ENCODE data around the gene CPSF2.
A peak's percentile ranks its signal among the peaks of the same experiment; 100 is the strongest.
"Not testable (repeated sequence)": the region's sequence is repeated elsewhere in the genome, so short reads cannot be mapped to it uniquely, and the experiment has no call there.

CPSF2 gene

DNA sequence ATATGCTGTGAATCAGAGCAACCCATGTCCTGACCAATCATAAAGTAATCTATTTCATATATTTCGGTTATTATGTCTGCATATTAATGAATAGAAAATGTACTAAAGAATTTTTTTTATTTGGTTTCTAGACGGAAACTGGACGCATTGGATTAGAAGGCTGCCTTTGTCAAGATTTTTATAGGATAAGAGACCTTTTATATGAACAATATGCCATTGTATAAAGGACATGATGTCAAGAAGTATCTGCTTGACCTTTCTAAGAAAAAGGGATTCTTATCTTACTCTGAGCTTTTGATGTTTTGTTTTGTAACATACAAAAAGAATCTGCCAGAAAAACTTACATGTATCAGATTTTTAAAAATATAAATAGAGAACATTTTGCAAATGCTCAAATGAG lies 39.8 kb downstream of the CPSF2 start:
- no peak for DNase-seq

DNA sequence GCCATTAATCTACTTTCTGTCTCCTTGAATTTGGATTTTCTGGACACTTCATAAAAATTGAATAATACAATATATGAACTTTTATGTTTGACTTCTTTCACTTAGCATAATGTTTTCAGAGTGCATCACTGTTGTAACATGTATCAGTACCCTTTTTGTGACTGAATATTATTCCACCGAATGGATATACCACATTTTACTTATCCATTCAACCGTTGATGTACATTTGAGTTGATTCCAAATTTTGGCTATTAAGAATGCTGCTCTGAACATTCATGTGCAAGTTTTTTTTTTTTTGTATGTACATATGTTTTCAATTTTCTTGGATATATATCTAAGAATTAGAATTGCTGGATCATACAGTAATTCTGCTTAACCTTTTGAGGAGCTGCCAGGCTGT lies 43.2 kb downstream of the CPSF2 start:
- no peak for DNase-seq

DNA sequence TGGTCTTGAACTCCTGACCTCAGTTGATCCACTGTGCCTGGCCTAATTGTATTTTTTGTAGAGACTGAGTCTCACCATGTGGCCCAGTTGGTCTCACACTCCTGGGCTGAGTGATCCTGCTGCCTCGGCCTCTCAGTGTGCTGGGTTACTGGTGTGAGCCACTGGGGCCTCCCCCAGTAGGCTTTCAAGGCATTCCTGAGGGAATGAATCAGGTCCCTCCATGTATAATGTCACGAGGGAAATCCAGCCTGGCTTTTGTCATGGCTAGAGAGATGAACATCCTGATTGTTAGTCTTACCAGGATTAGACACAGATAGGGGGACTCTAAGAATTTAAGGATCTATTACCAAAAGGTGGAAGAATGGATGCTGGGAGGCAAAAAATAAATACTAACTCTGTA lies 51.9 kb downstream of the CPSF2 start:
- DNase-seq: no peak

DNA sequence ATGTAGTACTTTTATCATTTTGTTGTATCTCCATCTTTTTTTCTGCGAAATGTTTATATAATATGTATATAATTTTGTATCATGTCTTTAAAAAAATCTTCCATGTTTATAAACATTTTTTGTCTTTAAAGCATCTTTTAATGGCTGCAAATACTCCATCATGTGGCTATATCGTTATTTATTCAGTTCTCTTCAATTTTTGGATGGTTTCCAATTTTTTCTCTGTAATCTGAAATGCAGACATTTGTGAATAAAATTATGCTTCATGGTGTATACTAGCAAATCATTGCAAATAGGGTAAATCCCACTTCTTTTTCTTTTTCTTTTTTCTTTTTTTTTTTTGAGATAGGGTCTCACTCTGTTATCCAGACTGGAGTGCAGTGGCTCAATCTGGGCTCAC lies 54.0 kb downstream of the CPSF2 start:
- DNase-seq: no peak

DNA sequence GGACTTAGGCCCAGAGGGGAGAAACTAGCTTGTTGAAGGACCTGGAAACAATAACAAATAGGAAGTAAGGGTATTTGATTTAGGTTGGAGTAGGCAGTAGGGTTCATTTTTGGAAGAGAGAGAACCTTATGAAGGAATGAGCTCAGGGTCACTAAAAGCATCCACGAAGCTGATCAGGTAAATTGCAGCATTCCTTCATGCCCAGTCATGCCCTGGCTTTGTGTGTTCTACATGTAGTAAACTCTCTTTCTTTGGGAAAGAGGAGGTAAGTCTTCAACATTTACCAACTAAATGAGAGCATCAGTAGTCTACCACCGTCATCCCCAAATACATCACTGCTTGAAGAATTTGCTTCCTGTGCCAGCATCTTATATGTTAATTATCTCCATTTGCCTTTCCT lies 54.7 kb downstream of the CPSF2 start:
- DNase-seq: no peak

DNA sequence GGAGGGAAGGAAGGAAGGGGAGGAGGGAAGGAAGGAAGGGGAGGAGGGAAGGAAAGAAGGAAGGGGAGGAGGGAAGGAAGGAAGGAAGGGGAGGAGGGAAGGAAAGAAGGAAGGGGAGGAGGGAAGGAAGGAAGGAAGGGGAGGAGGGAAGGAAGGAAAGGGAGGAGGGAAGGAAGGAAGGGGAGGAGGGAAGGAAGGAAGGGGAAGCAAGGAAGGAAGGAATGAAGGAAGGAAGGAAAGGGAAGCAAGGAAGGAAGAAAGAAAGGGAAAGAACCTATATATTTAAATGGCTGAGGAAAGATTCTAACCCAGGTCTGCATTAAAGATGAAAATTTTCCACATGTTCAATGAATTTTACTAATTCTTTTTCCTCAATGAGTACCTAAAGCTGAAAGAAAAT lies 57.4 kb downstream of the CPSF2 start:
- DNase-seq: not testable (repeated sequence)

DNA sequence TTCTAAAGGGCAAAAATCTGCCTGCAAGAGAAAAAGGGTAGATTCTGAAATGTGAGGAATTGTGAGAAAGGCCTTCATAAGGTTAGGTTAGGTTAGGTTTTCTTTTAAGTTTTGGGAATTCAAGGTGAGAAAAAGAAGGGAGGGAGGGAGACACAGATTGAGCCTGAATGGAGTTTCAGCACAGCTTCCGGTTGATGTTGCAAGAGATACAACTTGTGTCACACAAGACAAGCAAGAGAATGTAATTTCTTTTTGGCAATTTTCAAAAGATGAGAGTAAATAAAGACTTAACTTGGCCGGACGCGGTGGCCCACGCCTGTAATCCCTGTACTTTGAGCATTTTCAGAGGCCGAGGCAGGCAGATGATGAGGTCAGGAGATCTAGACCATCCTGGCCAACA lies 63.8 kb downstream of the CPSF2 start:
- DNase-seq: no peak

DNA sequence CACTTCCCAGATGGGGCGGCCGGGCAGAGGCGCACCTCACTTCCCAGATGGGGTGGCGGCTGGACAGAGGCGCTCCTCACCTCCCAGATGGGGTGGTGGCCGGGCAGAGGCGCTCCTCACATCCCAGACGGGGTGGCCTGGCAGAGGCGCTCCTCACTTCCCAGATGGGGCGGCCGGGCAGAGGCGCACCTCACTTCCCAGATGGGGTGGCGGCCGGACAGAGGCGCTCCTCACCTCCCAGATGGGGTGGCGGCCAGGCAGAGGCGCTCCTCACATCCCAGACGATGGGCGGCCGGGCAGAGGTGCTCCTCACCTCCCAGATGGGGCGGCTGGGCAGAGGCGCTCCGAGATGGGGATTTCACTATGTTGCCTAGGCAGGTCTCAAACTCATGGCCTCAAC lies 65.8 kb downstream of the CPSF2 start:
- DNase-seq: not testable (repeated sequence)

DNA sequence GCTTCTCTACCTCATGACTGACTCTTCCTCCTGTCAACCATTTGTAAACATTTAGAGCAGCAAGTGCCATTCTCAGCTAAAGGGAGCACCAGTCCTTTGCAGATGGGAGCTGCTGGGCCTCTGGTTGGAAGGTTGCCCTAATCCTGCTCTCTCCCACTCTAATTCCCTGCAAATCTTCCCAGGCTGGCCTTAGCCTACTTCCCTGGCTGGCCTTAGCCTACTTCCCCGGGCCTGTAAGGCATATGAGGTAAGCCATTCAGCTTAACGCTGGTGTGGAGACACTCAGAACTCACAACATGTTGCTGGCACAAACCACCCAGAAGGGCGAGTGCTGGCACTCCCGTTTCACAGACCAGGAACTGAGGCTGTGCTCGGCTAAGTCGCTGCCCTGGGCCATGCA lies 69.0 kb downstream of the CPSF2 start:
- no peak for DNase-seq

DNA sequence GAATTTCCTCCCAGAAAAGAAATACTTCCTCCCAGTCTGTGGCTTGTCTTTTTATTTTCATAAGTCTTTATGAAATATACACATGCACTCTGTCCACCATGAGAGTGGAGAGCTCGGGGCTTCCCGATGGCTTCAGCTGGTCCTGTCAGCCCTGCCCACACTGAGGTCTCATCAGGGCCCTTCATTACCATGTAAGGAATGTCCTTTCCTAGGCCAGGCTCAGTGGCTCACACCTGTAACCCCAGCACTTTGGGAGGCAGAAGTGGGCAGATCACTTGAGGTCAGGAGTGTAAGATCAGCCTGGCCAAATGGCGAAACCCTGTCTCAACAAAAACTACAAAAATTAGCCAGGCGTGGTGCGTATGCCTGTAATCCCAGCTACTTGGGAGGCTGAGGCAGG lies 77.0 kb downstream of the CPSF2 start:
- no peak for DNase-seq

DNA sequence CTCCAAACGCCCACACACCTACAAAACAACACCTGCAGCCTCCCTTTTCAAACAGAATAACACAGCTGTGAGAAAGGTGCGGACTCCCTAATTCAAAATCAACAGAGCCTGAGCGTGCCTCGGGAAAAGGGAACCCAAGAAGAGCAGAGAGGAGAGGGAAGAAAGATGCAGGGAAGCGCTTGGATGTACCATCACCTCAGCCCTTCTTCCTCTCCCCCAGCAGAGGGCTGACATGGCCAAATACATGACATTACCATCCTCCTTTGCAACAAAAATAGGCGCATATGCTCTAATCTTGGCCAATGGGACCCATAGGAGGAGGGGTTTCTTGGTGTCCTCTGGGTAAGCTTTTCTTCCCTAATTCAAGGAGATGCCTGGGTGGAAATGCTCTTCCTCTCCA lies 78.0 kb downstream of the CPSF2 start:
- no peak for DNase-seq

DNA sequence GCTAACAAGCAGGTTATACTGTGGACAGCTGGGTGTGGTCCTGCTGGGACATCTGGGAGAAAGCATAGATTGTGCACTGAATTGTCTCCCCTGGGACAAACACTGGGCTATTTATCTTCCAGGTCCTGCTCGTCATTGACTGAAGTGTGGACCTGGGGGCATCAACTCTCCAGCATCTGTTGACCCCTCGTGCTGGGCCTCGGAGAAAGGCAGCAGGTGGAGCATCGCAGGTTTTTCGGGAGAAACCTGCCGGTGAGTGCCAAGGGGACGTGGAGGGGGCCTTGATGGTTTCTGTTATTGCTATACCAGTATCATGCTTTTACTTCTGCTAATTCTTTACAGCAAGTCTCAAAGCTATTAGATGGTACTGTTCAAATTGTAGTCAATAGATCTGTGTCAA lies 81.3 kb downstream of the CPSF2 start:
- no peak for DNase-seq

DNA sequence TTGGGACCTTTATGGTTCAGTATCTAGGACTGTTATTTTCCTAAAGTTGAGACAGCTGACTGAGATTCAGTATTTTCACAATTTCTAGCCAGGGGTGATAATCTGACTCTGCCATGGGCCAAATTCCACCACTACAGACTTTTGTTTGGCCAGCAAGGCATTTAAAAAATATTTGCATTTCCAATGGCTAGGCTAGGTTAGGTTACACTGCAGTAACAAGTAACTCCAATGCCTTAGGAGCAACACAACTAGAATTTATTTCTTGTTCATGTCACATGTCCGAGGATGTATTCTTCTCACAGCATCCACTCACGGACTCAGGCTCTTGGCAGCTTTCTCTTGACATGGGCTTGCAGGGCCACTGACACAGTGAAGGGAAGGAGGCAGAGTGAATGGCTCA lies 83.0 kb downstream of the CPSF2 start:
- DNase-seq: no peak

DNA sequence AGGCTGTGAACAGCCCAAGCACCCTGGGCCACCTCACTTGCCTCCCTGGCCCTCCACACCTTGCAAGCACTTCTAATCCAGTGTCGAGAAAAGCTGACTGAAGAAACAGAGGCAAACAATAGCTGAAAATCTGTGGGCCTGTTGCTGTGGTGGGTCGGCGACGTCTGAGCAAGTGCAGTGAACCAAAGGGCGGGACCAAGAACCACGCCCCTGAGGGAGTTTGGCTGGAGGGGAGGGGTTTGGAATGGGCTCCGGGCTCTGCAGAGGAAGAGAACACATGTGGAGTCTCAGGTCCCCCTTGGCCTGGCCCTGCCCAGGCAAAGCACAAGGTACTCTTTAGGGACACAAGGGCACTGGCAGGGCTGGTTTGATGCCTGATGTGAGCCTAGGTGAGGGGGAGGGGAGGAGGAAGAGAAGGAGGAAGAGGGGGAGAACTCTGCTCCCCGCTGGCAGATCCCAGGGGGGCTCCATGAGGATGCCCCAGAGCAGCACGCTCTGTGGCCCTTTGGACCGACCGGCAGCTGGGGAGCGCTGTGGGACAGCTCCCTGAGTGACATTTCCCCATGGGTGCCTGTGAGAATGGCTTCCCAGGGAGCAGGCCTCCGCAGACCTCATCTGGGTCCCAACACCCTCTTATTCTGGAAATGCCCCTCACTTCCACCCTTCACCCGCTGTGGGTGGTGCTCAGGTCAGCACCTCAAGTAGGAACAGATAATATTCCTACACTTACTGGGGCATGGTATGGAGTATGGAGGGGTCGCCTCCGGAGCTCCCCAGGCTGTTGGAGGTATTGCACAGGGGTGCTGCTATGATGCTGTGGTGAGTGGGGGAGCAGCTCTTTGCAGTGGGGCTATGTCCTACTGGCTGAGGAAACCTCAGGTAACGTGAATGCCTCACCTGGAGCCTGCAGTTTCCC lies 85.5 kb downstream of the CPSF2 start:
- DNase-seq: no peak

DNA sequence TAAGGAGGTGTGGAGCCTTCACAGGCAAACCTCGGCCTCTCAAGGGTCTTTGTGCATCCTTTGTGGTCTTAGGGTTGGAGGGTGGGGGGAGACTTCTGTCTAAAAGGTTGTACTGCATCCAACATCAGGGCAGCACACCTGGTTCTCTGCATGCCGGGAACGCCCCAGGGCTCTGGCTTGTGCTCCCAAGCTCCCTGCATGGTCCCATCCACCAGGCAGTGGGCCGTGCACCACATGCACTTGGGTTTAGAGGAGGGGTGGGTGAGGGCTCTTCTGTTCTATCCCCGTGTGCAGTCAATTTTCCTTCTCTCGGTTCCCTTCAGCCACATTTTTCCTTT lies 86.1 kb downstream of the CPSF2 start:
- no peak for DNase-seq

DNA sequence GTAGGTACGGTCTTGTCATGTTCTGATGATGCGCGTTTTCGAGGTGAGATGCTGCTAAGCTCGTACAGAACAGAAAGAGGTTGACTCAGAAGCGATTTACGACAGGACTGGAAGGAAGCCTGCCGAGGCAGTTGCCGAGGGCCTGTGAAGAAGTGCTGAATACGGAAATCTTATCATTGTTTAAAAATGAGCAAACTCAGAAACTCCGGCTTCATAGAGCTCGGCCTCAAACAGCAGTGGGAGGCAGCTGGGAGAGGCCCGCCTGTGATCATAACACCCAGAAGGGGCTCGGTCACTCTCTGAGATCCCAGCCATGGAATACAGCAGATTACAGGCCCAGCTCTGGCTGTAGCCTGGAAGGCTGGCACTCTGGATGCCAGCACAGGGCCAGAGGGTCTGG lies 87.4 kb downstream of the CPSF2 start:
- DNase-seq: no peak

DNA sequence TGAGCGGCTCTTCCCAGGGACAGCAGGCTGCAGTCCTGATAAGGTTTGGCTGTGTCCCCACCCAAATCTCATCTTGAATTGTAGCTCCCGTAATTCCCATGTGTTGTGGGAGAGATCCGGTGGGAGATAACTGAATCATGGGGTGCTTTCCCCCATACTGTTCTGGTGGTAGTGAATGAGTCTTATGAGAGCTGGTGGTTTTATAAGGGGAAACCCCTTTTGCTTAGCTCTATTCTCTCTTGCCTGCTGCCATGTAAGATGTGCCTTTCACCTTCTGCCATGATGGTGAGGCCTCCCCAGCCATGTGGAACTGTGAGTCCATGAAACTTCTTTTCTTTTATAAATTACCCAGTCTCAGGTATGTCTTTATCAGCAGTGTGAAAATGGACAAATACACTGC lies 91.4 kb downstream of the CPSF2 start:
- DNase-seq: not testable (repeated sequence)

DNA sequence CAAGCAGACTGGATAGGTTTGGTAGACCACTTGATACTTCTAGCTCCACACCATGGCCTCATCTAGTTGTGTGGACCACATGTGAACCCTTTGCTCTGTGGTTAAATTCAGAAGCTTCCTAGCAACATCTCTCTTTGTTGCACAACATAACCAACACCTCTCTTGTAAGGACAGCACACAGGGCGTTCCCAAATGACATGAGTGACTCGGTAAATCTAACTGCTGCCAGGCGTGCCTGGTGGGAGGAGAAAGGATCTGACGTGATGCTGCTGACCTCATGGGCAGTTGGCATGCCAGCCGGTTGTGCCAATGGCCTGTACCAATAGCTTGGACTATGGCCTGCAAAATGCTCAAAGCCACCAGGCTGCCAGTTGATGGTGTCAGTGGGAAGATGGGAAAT lies 93.8 kb downstream of the CPSF2 start:
- DNase-seq: no peak

DNA sequence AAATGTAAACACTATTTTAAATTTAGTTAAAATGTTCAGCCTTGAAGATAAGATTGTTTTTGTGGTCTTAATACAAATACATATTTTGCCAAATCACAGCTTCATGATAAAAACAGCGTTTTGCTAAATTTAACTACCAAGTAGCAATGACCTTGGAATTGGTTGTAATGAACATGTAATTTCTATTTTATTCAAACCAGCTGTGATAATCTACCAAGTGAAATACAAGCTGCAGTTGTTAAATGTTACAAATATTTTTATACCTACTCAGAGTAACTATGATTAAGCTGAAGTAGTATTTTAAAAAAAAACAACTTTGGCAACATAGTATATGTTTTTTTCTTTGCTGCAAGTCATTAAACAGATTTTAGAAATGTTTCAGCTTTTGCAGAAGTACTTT lies 96.2 kb downstream of the CPSF2 start:
- DNase-seq: peak; percentile 8

All from amniotic stem cell (primary cell).